Erythroblast (primary cell): ENCODE results near the gene HK3.

Experiments used
- GATA1 ChIP-seq: IDR thresholded peaks from 2 replicates; pipeline ENCODE4 v1.6.1; 2011; ENCODE audit warnings: low read depth, mild to moderate bottlenecking, control low read depth, low read length, moderate library complexity
- POLR2A ChIP-seq: IDR thresholded peaks from 2 replicates; pipeline ENCODE4 v1.6.1; 2011; ENCODE audit warnings: mild to moderate bottlenecking, low read length

DNA sequence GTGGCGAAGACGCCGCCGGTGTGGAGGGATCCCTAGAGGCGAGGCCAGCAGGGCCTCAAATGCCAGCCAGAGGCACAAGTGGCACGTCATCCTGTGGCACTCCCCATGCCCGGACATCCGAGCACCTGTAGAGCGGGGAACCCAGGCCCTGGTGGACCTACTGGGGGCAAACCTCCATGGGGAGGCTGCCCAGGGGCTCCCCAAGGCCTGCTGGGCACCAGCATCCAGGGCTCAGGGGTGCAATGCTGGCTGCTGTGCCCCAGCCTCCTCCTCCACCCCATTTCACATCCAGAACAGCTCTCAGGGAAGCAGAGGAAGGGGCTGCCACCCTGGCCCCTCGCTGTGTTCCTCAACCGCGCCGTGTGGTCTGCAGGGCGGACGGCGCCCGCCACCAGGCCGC, 43.5 kb downstream of the HK3 start:
- TF ChIP-seq POLR2A = no peak
- TF ChIP-seq GATA1 = no peak
